ENCODE measurements around the gene IRF8.
A peak's percentile ranks its signal among the peaks of the same experiment; 100 is the strongest.
"Not testable (repeated sequence)": the region's sequence is repeated elsewhere in the genome, so short reads cannot be mapped to it uniquely, and the experiment has no call there.

IRF8 gene

DNA sequence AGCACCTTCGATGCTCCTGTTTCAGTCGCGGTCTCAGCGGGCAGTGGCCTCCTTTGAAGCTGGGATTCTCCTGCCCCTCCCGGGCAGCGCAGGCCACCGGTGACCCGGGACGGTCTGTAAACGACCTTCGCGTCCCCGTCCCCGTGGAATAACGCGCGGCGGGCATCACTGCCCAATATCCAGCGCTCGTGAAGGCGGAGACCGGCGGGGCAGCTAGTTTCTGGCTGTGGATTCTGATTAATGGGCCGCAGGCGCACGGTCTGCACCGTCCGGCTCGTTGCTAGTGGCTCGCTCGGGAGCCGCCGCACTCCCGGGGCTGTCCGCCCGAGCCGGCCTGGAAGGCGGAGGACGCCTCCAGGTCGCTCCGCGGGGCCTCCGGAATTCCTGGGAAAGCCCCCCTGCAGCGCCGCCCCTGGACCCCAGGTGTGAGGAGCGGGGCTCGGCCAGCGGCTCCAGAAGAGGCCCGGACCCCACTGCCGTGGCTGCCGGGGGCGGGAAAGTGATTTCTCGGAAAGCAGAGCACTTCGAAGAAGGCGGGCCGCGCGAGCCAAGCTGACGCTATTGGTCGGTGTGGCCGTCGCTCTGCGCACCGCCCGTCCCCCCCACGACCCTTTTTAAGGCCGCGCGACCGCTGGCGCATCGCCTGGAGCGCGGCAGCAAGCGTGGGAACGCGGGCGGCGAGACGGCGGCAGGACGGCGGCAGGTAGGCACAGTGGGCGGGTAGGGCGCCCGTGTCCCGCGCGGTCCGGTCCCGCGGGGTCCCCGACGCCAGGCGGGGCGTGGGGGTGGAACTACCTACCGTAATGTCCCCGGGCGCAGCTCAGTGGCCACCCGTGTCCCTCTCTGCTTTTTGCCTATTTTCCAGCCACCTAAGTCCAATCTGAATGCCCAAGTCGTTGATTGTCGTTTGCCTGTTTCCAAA is at the start of gene IRF8:
TSS of gene IRF8 (plus strand) at position 642 of the 922 bp plus-strand sequence. CDS start 3,854 bp downstream, outside the sequence.
- DNase-seq (ENCODE audit: low read depth in 2 of 2, low spot score in 1 of 2), result peak; percentile 34 to 48

DNA sequence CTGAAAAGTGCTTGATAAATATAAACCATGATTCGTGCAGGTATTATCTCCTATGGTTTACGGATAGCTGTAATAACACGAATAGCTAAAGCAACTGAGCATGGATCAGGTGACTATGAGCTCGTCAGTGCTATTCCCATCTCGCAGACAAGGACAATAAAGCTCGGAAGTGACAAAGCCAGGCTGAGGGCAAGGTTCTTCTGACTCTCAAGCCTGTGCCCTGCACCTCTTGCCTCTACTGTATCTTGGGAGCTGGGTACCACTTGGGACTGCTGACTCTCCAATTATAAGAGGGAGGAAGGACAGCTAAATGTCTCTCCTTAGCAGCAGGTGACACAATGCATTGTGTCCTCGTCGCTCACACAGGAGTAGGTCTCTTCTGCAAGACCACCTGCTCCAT is 49.6 kb upstream of the IRF8 start:
- DNase-seq (ENCODE audit: low read depth in 2 of 2, low spot score in 1 of 2), result no peak

DNA sequence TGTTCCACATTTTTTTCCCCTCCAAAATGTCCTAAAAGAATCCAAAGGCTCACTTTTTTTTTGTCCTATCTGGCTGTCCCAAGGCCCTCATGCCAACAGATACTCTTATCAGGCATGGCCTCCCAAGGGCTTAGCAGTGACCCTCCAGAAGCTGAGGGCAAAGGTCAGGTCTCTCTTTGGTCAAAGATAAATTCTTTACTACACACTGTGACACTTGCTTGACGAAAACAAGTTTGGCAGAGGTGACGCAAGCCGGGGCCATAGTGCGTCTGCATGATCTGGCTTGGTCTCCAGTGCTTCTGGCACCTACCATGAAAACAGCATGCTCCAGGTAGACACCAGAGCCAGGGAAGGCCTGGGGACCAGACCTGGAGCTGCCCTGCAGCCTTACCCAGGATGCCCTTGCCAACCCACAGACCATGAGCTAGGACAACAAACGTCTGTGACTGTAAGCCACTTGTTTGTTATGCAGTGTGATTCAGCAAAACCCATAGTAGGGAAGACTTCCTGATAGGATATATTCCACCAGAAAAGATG is 48.5 kb upstream of the IRF8 start:
- no peak for DNase-seq (ENCODE audit: low read depth in 2 of 2, low spot score in 1 of 2)

- DNase-seq (ENCODE audit: low read depth in 2 of 2, low spot score in 1 of 2), result no peak
Observed at GRCh38 chr16:85851034-85851785, 47.8 kb upstream of the IRF8 start.

DNA sequence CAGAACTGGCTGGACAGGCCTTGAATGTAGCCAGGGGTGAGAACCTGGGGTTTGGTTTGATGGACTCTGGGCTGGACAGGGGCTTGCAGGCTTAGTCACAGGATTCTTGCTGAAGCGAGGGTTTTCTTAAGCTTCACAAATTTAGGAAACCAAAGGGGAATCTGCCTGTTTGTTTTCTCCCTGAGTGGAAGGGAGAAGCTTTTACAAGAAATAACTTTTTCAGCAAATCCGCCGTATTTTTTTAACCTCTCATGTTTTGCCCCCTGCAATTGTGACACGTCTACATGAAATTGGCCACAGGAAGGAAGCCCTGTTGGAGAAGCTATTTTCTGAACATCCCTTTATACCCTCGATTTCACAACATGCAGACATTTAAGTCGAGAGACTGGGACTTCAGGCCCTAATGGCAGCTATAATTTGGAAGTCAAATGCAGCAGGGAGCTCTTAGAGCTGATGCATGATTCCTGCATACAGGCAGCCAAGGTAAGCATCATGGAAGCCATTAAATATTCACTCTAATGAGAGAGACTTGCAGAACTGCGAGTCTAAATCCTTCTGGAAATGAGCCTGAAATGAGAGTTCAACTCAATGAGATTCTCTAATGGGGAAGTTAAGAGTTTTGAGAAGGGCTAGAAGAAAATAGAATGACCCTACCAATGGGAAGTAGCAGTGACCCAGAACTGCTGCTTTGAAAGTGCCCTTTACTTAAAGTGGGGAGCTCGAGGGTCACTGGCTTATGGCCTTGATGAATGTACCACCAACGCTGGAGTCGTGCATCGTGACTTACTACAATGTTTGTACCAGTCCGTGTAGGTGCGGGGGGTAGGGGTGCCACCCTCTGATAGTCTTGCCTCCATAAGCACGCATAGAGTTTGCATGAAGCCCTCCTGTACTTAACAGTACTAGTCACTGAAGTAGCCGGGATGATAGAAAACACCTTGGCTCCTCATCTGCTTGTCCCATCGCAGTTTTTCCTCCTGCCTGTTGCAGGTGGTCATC is 45.1 kb upstream of the IRF8 start:
- no peak for DNase-seq (ENCODE audit: low read depth in 2 of 2, low spot score in 1 of 2)

DNA sequence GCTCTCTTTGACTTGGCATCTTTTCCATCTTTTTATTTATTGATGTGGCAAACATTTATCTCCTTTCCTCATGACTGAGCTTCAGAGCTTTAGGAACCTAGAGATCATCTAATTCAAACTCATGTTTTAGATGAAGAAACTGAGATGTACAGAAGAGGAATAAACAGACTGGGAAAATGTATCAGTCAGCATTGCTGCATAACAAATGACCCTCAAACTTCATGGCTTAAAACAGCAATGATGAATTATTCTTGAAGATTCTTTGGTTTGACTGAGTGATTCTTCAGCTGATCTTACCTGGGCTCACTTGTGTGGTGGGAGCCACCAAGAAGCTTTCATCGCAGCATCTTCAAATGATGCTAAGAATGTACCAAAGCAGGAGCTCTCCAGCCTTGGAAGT is 44.0 kb upstream of the IRF8 start:
- DNase-seq (ENCODE audit: low read depth in 2 of 2, low spot score in 1 of 2), result no peak

DNA sequence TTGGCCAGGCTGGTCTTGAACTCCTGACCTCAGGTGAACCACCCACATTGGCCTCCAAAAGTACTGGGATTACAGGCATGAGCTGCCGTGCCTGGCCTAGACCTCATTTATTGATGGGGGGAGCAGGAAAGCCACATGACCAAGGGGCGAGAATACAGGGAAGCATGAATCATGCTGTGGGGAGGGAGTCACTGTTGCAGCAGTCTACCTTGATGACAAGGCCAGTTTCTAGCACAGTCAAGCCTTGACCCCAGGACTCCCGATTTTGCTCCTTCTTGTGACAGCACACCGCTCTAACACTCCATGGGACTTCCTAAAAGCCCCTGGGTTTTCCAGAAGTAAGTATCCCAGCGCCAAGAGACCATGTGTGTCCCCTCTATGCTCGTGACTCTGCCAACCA is 42.9 kb upstream of the IRF8 start:
- no peak for DNase-seq (ENCODE audit: low read depth in 2 of 2, low spot score in 1 of 2)

GRCh38 chr16:85856585-85856984 is 42.4 kb upstream of the IRF8 start:
- DNase-seq (ENCODE audit: low read depth in 2 of 2, low spot score in 1 of 2), result no peak

- no peak for DNase-seq (ENCODE audit: low read depth in 2 of 2, low spot score in 1 of 2)
Observed at GRCh38 chr16:85857406-85857805, 41.6 kb upstream of the IRF8 start.

GRCh38 chr16:85858571-85858970 is 40.4 kb upstream of the IRF8 start:
- not testable (repeated sequence) for DNase-seq (ENCODE audit: low read depth in 2 of 2, low spot score in 1 of 2)

- DNase-seq (ENCODE audit: low read depth in 2 of 2, low spot score in 1 of 2), result no peak
Observed at GRCh38 chr16:85858984-85859817, 39.8 kb upstream of the IRF8 start.

- DNase-seq (ENCODE audit: low read depth in 2 of 2, low spot score in 1 of 2), result no peak
Observed at GRCh38 chr16:85859818-85860125, 39.2 kb upstream of the IRF8 start.

DNA sequence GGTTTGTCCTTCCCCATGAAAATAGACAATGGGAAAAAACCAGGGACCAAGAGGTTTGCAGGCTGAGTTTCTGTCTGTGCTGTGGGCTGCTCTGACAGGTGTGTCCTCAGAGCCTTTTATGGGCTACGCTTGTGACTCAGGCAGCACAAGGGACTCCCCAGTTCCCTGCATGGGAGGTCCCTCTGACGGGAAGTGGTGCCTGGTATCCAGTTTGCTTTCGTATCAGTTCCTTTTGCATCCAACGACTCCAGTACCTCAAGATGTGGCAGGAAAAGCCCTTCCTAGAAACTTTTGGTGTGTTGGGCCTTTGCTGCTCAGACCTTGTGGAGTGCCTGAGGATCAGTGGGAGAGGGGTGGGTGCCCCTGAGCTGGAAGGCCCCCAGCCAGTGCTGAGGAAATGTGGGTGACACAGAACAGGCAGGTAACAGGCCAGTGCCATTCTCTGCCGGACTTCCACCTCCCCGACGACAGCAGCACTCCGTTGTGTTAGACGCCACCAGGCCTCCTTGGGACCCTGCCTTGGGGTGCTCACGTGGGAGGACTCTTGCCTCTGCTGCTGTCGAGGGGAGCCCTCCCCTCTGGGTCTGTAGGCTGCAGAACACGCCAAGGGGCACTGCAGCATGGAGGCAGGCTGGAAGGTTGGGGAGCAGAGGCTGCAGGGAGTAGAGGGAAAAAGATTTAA is 38.4 kb upstream of the IRF8 start:
- DNase-seq (ENCODE audit: low read depth in 2 of 2, low spot score in 1 of 2), result no peak

- no peak for DNase-seq (ENCODE audit: low read depth in 2 of 2, low spot score in 1 of 2)
Observed at GRCh38 chr16:85861095-85861825, 37.7 kb upstream of the IRF8 start.

- no peak for DNase-seq (ENCODE audit: low read depth in 2 of 2, low spot score in 1 of 2)
Observed at GRCh38 chr16:85862476-85863383, 36.2 kb upstream of the IRF8 start.

DNA sequence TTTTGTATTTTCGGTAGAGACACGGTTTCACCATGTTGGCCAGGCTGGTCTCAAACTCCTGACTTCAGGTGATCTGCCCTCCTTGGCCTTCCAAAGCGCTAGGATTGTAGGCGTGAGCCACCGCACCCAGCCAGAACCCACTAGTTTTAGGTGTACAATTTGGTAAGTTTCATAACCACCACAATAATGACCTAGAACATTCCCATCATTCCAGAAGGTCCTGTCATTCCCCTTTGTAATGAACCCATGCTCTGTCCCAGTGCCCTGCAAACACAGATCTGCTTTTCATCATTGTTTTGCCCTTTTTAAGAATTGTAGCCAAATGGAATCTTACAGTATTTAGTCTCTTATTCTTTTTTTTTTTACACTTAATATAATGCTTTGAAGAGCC is 35.6 kb upstream of the IRF8 start:
- DNase-seq (ENCODE audit: low read depth in 2 of 2, low spot score in 1 of 2), result no peak

GRCh38 chr16:85864965-85865364 is 34.0 kb upstream of the IRF8 start:
- DNase-seq (ENCODE audit: low read depth in 2 of 2, low spot score in 1 of 2), result no peak

- DNase-seq (ENCODE audit: low read depth in 2 of 2, low spot score in 1 of 2), result no peak
Observed at GRCh38 chr16:85867189-85867588, 31.8 kb upstream of the IRF8 start.

Measured in stimulated activated CD8-positive, alpha-beta memory T cell treated with anti-CD3 and anti-CD28 coated beads, Interleukin-4, amount 100 ng/mL, for 1 hour (primary cell).